Activated naive CD4-positive, alpha-beta T cell treated with anti-CD3 and anti-CD28 coated beads, Interleukin-2, amount 50 U/mL, for 16 hours (primary cell): ENCODE measurements around the gene STOM.
"Not testable (repeated sequence)": the region's sequence is repeated elsewhere in the genome, so short reads cannot be mapped to it uniquely, and the experiment has no call there.

Experiments
- DNase-seq: peaks from one replicate; pipeline ENCODE4 v3.0.0-alpha.2; 2020

The STOM gene

GRCh38 chr9:121298689-121299466, 71.2 kb downstream of the STOM start:
- no peak for DNase-seq

- DNase-seq: no peak
Measured at GRCh38 chr9:121298016-121298538, 72.0 kb downstream of the STOM start.

GRCh38 chr9:121297389-121297788, 72.7 kb downstream of the STOM start:
- DNase-seq: no peak

GRCh38 chr9:121296213-121297127, 73.6 kb downstream of the STOM start:
- no peak for DNase-seq

- DNase-seq: no peak
Measured at GRCh38 chr9:121295662-121296191, 74.3 kb downstream of the STOM start.

GRCh38 chr9:121294866-121295661, 75.0 kb downstream of the STOM start:
- no peak for DNase-seq

- DNase-seq: no peak
Measured at GRCh38 chr9:121294151-121294743, 75.8 kb downstream of the STOM start.

GRCh38 chr9:121292801-121293241, 77.2 kb downstream of the STOM start:
- no peak for DNase-seq

- DNase-seq: no peak
Measured at GRCh38 chr9:121292051-121292450, 78.0 kb downstream of the STOM start.

- not testable (repeated sequence) for DNase-seq
Measured at GRCh38 chr9:121291536-121291935, 78.5 kb downstream of the STOM start.

- DNase-seq: no peak
Measured at GRCh38 chr9:121289772-121290370, 80.2 kb downstream of the STOM start.

- no peak for DNase-seq
Measured at GRCh38 chr9:121289026-121289771, 80.9 kb downstream of the STOM start.
